Fibroblast of skin of left biceps (primary cell): ENCODE results near the gene GPT2.
"Not testable (repeated sequence)": the region's sequence is repeated elsewhere in the genome, so short reads cannot be mapped to it uniquely, and the experiment has no call there.

Experiments used
- DNase-seq, 2 experiments: peaks; one replicate each; pipeline ENCODE4 v3.0.0-alpha.2; 2013; ENCODE audit warnings: low read depth in 2 of 2

GPT2 gene

DNA sequence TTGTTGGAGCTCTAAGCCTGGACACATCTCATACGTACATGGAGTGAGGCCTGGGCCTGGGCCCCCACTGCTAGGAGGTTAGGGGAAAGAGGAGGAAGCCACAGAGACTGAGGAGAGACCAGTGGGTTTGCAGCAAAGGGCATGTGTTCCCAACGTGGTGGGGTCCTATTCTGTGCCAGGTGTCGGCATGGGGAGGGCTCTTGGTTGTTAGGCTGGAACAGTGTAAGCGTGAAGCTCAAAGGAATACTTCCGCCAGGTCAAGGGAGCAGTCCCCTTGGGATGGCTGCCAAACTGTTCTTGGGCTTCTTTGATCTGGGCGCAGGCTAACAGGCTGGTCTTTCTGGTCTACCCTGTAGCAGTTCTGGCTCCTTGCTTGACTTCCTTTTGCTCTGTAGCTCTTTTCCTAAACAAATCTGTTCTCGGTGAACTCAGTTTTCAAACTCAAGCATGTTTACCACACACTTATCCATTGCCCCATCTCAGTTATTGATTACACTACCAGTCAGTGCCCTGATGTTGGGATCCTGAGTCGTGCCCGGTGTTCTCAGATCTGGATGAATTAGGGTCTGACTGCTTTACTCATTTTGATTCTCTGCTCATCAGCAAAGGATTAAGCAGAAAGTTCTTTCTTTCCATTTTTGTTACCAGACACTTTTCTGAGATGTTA, 36.4 kb downstream of the GPT2 start:
- DNase-seq = no peak

DNA sequence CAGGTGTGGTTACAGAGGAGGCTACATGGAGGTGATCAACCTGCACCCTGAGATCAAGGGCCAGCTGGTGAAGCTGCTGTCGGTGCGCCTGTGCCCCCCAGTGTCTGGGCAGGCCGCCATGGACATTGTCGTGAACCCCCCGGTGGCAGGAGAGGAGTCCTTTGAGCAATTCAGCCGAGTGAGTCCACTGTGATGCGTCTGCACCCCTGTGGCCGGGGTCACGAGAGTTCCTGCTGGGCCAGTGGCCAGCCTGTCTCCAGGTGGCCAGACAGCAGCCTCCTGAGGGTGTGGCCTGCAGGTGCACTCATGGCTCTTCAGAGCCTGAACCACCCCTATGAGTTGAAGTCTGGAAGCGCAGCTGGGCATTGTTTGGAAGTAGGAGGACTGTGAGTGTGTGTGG, 38.1 kb downstream of the GPT2 start:
- DNase-seq = no peak

DNA sequence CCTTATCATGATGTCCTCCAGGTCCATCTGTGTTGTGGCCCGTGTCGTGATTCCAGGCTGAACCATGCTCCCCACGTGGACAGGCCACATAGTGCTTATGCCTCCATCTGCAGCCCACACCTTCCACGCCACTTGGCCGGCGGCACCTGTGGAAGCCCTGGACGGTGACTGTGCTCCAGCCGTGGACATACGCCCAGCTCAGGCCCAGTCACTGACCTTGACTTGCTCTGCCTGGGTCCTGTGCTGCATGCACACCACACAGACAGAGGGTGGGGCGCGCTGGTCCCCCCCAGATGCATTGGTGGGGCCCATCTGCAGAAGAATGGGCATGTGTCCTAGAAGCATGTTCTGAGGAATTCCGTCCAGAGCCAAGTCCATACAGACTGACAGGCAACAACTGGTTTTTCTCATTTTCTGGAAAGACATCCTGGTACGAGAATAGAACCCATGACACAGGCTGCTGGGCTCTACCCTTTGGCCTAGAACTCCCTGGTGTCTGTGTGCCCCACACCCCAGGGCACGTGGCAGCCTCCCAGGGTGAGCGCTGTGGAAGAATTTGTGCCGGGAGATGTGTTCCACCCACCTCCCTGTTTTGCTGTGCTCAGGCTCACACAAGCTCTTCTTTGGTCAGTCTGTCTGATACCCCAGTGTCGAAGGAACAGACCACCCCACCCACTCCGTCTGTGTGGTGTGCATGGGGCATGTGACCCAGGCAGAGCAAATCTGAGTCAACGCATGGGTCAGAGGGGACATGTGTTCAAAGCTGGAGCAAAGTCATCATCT, 39.5 kb downstream of the GPT2 start:
- DNase-seq = no peak

DNA sequence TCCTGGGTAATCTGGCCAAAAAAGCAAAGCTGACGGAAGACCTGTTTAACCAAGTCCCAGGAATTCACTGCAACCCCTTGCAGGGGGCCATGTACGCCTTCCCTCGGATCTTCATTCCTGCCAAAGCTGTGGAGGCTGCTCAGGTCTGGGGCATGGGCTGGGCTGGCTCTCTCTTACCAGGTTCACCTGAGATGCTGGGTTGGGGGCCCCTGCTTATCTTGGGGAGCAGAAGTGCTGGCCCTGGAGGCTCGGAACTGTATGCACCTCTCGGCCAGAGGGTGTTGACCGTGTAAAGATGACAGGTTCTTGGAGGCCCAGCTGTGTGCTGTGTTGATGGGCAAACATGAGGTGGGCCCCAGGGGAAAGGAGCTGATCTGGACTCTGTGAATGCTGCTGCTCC, 40.2 kb downstream of the GPT2 start:
- DNase-seq = no peak

DNA sequence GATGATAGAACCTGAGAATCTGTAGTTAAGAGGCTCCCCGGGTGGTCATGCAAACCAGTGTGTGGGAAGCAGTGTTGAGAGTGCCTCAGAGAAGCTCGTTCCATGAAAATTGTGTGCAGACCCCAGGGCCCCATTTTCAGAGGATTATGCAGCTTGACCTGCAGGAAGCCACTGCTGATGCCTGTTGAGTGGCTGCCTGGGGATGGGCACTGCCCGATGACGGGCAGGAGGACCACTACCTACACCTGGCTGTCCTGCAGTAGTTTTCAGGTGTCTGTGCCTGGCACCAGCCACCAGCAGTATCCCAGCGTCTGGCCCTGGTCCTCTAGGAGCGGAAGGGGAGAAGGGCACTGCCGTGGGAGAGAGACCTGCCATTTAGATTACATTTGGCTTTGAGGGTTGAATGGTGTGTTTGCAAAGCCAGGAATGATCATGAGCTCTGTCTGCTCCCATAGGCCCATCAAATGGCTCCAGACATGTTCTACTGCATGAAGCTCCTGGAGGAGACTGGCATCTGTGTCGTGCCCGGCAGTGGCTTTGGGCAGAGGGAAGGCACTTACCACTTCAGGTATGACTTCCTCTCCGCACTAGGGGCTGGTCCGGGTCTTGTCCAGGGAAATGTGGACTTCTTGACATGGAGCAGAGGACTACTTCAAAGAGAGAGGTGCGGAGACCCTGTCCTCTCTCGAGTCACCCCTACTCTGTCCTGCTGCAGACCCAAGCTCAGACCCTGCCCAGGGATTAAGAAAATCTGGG, 42.5 kb downstream of the GPT2 start:
- no peak for DNase-seq

DNA sequence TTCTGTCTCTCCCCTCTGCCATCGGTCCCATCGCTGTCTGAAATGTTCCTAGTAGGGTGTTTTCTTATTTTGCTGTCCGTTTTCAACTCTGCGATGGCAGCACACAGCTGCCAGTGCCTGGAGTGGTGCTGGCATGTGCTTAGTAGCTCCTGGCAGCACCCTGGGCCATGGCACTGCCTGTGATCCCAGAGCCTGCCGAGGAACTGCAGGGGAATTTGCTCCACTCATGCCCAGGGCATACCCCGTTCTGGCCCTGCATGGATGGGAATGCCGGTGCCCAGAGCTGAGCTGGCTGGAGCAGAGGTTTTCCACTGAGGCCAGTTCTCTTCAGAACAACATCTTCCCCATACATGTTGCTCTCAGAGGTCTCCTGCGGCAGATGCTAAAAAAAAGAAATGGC, 43.1 kb downstream of the GPT2 start:
- DNase-seq = no peak

DNA sequence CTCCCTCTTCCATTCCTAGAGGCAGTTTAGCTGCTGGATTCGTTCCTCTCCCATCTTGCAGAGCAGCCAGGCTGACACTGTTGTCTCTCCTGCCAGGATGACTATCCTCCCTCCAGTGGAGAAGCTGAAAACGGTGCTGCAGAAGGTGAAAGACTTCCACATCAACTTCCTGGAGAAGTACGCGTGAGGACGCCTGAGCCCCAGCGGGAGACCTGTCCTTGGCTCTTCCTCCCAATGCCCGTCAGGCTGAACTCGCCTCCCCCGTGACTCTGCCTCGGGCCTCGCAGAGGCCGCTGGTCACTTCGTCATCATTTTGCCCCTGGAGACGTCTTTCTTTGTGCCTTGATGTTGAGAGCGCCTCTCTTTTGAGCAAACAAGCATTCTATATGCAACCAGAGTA, 44.6 kb downstream of the GPT2 start:
- DNase-seq = no peak

DNA sequence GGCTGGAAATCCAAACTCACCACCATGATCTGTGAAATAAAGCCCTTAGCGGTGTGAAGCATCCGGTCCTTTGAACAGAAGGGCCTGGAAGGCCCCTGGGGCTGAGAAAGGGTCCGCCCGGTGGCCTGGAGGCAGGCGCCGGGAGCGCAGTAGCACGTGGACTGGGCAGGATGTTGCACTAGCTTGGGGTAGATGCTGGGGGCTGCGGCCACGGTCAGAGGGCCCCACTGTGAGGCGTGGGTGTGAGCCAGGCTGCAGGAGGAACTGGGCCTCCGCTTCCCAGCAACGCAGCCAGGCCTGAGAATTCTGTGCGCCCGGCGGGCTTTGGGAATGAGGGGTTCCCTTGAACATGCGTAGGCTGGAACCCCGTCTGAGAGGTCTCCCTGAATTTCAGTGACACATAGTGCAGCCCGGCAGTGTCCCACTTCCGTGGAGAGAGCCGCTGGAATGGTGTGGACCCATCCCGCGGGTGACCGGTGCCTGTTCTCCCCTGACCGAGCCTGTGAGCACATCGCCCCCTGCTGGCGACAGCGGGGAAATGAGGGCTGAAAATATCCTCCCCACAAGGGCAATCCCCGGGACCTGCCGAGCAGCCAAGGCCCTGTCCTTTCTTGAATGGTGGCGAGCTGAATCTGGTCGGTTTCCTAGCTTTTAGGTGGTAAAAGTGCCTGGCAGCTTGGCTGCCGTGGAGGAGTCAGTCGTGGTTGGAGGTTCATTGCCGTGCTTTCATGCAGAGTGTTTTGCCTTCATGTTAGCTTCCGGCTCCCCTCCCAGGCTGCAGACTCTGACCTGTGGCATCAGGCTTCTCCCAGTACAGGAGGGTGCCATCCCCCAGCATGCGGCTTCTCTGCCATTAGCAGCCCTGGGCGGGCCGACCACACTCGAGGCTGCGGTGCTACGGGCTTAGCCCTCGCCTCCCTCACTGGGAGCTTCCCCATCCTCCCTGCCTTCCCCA, 45.5 kb downstream of the GPT2 start:
- DNase-seq = peak in 1 of 2 experiments; percentile 8

DNA sequence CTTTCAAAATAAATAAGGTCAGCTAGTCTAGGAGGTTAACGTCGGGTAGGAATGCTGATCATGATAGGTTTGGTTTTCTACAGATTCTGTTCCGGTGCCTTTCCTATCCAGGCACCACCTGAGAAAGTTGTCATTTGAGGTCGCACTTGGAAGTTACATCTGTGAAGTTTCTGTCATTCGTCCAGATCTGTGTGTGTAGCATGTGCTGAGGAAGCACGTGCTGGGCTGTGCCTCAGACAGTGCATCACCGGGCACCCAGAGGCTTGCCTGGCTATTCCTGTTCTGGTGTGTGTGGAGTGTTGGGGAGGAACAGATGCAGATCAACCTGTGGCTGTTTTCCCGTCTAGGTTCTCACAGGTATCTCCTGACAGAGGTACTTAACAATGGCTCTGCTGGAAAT, 46.7 kb downstream of the GPT2 start:
- DNase-seq = no peak

DNA sequence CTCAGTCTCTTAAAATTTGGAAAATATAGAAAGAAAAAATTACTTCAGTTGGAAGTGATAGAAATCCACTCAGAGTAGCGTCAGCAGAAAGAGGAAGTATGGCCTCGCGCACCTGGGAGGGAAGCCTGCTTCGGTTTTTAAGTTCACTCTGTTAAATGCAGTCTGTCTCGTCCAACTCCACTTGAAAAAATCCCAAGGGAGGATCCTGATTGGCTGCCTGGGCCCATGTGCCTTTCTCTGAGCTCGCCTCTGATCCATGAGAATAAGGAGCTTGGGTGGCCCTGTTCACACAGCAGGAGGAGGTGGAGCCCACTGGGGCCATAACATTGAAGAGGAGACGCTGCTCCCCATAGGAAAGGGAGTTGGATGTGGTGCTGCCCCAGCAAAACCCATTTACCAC, 48.6 kb downstream of the GPT2 start:
- DNase-seq = no peak

DNA sequence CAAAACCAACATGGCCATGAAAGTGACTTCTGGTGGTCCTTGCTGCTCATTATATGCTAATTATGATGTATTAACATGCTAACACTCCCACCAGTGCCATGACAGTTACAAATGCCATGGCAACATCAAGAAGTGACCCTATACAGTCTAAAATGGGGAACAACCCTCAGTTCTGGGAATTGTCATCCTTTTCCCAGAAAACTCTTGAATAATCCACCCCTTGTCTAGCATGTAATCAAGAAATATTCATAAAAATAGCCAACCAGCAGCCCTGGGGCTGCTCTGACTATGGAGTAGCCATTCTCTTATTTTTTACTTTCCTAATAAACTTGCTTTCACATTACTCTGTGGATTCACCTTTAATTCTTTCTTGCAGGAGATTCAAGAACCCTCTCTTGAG, 53.4 kb downstream of the GPT2 start:
- no peak for DNase-seq

DNA sequence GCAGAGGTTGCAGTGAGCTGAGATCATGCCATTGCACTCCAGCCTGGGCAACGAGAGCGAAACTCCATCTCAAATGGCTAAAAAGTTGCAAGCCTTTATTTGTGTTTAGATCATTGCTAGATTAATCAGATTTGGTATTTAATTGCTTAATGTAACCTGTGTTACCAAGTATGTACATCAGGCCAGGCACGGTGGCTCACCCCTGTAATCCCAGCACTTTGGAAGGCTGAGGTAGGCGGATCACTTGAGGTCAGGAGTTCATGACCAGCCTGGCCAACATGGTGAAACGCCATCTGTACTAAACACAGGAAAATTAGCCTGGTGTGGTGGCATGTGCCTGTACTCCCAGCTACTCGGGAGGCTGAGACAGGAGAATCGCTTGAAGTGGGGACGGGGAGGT, 60.6 kb downstream of the GPT2 start:
- not testable (repeated sequence) for DNase-seq

DNA sequence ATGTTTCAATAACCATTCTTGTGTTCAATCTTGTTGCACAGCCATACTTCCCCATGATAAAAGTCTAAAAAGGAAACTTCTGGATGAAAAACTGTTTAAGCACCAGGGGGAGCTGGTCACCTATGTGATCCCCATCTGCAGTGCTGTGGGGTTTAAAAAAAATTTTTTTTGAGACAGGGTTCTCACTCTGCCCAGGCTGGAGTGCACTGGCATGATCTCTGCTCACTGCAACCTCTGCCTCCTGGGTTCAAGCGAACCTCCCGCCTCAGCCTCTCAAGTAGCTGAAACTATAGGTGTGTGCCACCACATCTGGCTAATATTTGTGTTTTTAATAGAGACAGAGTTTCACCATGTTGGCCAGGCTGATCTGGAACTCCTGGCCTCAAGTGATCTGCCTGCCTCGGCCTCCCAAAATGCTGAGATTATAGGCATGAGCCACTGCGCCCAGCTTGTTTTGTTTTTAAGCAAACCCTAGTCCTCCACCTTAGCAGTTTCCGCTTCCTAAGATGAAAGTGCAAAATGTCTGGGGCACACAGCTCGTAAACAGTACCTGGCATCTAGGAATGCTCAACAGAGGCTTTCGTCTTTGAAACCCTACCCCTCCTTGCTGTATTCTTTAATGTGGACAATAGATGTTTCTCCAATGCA, 63.9 kb downstream of the GPT2 start:
- DNase-seq = no peak

DNA sequence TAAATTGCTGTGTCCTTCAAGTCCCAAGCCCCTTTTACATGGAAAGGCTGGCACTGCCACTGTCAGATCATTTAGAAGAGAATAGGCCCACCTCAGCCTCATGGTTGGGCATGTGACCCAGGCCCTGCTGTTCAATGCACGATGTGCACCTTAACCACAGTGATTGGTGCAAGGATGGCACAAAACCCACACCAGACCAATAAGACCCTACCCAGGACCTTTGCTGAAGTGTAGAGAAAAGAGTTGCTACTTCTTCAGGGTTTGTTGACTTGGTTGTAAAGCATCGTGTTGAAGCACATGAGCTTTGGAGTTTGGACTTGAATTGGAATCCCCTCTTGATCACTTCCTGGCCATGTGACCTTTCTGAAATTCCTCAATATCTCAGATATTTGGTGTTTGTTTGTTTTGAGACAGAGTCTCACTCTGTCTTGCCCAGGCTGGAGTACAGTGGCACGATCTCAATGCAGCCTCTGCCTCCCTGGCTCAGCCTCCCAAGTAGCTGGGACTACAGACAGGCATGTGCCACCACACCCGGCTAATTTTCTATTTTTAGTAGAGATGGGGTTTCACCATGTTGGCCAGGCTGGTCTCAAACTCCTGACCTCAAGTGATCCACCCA, 64.5 kb downstream of the GPT2 start:
- DNase-seq = no peak

DNA sequence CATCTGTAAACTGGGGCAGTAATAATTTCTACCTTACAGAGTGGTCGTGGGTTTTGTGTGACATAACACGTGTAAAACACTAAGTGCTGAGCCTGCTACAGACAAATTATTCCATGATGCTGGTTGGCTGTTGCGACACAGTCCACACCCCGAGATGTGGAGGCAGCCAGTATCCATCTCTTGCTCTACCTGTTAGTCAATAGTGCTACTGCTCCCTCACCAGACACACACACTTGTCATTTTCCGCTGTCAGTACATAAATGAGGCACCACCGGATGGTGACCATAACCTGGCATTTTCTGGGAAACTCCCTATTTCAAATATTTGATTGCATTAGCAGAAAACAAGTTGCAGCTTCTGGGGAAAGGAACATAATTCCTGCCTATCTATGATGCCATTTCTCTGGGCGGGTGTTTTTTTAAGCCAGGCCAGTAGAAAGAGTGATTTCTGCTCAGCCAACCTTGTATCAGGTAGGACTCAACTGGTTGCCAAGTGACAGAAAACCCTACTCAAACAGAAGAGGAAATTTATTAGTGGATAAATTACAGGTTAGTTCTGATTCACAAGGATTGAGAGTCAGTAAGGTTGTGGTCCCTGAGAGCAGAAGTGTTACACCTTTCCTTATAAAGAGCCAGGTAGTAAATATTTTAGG, 65.2 kb downstream of the GPT2 start:
- DNase-seq = no peak

DNA sequence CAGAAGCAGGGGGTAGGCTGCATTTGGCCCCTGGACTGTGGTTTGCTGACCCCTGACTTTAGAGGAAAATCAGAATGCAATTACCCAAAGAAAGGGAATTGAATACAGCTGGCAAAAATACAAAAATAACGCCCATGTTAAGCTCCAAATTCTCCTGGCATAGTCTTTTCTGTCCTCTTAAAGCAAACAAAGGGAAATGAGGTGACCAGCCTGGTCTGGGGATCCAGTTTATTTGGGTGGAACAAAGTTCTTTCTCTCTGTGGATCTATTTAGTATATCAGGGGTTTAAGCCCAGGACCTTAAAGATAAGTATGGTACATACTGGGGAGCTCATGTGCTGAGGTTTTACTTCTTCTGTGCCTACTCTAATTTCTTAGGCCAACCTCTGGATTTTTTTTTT, 65.8 kb downstream of the GPT2 start:
- no peak for DNase-seq

DNA sequence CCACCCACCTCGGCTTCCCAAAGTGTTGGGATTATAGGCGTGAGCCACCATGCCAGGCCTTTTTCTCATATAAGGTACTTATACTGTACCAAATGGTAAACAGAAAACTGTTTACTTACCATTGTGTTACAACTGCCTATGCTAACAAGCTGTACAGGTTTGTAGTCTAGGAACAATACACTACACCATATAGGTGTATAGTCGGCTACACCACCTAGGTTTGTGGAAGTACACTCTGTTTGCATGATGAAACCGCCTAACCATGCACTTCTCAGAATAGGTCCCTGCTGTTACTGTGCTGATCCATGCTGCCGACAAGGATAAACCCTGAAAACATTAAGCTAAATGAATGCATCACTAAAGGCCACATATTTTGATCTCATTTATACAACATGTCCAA, 70.4 kb downstream of the GPT2 start:
- no peak for DNase-seq

DNA sequence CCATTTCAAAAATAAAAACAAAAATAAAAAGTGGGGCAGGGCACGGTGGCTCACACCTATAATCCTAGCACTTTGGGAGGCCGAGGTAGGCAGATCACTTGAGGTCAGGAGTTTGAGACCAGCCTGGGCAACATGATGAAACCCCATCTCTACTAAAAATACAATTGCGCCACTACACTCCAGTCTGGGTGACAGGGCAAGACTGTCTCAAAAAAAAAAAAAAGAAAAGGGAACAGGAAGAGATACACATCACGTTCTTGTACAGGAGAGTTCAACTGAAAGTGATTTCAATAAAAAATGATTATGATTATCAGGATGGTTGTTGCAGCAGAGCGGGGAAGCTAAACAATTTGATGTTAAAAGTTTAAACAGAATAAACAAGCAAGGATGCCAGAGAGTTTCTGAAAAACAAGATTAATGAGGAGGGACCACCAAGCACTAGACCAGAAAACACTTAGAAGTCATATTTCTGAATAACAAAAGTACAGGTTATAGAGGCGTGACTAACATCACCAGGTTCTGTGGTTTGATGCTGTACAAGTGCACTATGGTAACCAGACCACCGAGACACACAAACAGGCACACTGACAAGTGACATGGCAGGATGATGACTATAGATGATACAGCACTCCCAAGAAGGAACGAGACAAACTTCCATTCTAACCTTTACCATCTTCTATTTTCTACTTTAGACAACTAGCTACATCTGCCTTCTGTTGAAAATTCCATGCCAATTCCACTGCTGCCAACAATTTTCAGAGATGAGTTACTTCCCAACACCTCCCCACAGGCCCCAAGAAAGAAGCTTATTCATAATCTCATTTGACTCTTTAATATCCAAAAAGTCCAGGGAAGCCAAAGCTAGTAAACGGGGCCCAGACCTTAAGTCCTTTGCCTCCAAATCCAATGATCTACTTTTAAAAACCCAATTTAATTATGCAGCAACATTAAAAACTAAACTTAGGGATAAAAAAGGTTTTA, 77.5 kb downstream of the GPT2 start:
- no peak for DNase-seq

DNA sequence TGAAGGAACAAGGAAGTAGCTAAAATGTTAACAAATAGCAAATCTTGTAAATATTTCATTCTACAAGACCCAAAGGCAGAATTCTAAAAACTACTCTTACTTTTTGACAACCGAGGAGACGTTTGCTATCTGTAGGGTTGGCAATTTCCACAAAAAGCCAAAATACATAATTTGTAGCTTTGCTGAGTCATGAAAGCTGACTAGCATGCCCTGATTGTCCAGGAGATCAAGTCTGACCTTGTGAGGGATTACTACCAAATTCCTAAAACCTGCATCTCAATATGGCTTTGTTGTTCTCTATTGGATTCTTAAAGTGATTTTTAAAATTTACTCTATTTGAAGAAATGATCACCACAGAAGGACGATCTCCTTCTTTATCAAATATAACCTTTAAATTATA, 78.5 kb downstream of the GPT2 start:
- DNase-seq = no peak
